Measurements from ENCODE around the gene KCTD5.
"Not testable (repeated sequence)": the region's sequence is repeated elsewhere in the genome, so short reads cannot be mapped to it uniquely, and the experiment has no call there.

KCTD5 gene

GRCh38 chr16:2710021-2710710, 27.8 kb downstream of the KCTD5 start:
- DNase-seq (ENCODE audit: low read depth in 2 of 2), result no peak

GRCh38 chr16:2710711-2711231, 28.4 kb downstream of the KCTD5 start:
- DNase-seq (ENCODE audit: low read depth in 2 of 2), result no peak

- no peak for DNase-seq (ENCODE audit: low read depth in 2 of 2)
These were observed 29.2 kb downstream of the KCTD5 start for GRCh38 chr16:2711370-2712062.

GRCh38 chr16:2712063-2712441, 29.7 kb downstream of the KCTD5 start:
- no peak for DNase-seq (ENCODE audit: low read depth in 2 of 2)

- no peak for DNase-seq (ENCODE audit: low read depth in 2 of 2)
These were observed 30.2 kb downstream of the KCTD5 start for GRCh38 chr16:2712546-2712945.

- no peak for DNase-seq (ENCODE audit: low read depth in 2 of 2)
These were observed 31.2 kb downstream of the KCTD5 start for GRCh38 chr16:2713523-2713922.

GRCh38 chr16:2713985-2714774, 31.9 kb downstream of the KCTD5 start:
- DNase-seq (ENCODE audit: low read depth in 2 of 2), result no peak

GRCh38 chr16:2715064-2715463, 32.7 kb downstream of the KCTD5 start:
- DNase-seq (ENCODE audit: low read depth in 2 of 2), result no peak

- DNase-seq (ENCODE audit: low read depth in 2 of 2), result peak; percentile 67 to 77
These were observed 33.2 kb downstream of the KCTD5 start for GRCh38 chr16:2715519-2715918.

- DNase-seq (ENCODE audit: low read depth in 2 of 2), result no peak
These were observed 33.9 kb downstream of the KCTD5 start for GRCh38 chr16:2715966-2716885.

GRCh38 chr16:2716948-2717347, 34.6 kb downstream of the KCTD5 start:
- DNase-seq (ENCODE audit: low read depth in 2 of 2), result no peak

GRCh38 chr16:2717383-2718263, 35.3 kb downstream of the KCTD5 start:
- no peak for DNase-seq (ENCODE audit: low read depth in 2 of 2)

- DNase-seq (ENCODE audit: low read depth in 2 of 2), result no peak
These were observed 37.2 kb downstream of the KCTD5 start for GRCh38 chr16:2719328-2720063.

- DNase-seq (ENCODE audit: low read depth in 2 of 2), result no peak
These were observed 37.7 kb downstream of the KCTD5 start, which contains the start of gene PRSS27 for GRCh38 chr16:2720064-2720457. Gene PRSS27, minus strand, starts transcription at chr16:2720224. Its CDS starts 64 bp downstream, at chr16:2720160.

GRCh38 chr16:2720719-2721633, 38.7 kb downstream of the KCTD5 start:
- peak; percentile 80 to 86 for DNase-seq (ENCODE audit: low read depth in 2 of 2)

GRCh38 chr16:2721634-2722173, 39.4 kb downstream of the KCTD5 start:
- not testable (repeated sequence) for DNase-seq (ENCODE audit: low read depth in 2 of 2)

- DNase-seq (ENCODE audit: low read depth in 2 of 2), result no peak
These were observed 41.9 kb downstream of the KCTD5 start for GRCh38 chr16:2724088-2724676.

Measured in stimulated activated CD8-positive, alpha-beta memory T cell treated with anti-CD3 and anti-CD28 coated beads, Interleukin-2, amount 100 ng/mL, for 48 hours (primary cell).